ENCODE data around the gene OXGR1.

GRCh38 chr13:97001636-97002035 lies 7.4 kb upstream of the OXGR1 start:
- TF ChIP-seq RCOR1 (IDR thresholded peaks at IDR 0.05; ENCODE audit: insufficient replicate concordance, low read length) (no peak), POLR2A (IDR thresholded peaks at IDR 0.05; ENCODE audit: low read depth, low read length) (no peak), CTCF (conservative IDR thresholded peaks at IDR 0.05; ENCODE audit: low read depth, low read length) (no peak)
